Erythroblast (primary cell): ENCODE results near the gene RALBP1.
"Not testable (repeated sequence)": the region's sequence is repeated elsewhere in the genome, so short reads cannot be mapped to it uniquely, and the experiment has no call there.

Experiments used
- DNase-seq, 2 experiments: peaks; one replicate each; lab custom pipeline; 2025; lab: John Stamatoyannopoulos, UW
- GATA1 ChIP-seq: IDR thresholded peaks from 2 replicates; pipeline ENCODE4 v1.6.1; 2011; ENCODE audit warnings: low read depth, mild to moderate bottlenecking, control low read depth, low read length, moderate library complexity
- POLR2A ChIP-seq: IDR thresholded peaks from 2 replicates; pipeline ENCODE4 v1.6.1; 2011; ENCODE audit warnings: mild to moderate bottlenecking, low read length

Gene RALBP1

GRCh38 chr18:9474108-9474982 lies 968 bp upstream of the RALBP1 start:
- TF ChIP-seq GATA1 = no peak
- no peak for TF ChIP-seq POLR2A
- no peak for DNase-seq

GRCh38 chr18:9475643-9476591 lies 604 bp downstream of the RALBP1 start:
- DNase-seq = peak; percentile 77 to 91
- TF ChIP-seq POLR2A (peak; percentile 38), GATA1 (no peak)

DNA sequence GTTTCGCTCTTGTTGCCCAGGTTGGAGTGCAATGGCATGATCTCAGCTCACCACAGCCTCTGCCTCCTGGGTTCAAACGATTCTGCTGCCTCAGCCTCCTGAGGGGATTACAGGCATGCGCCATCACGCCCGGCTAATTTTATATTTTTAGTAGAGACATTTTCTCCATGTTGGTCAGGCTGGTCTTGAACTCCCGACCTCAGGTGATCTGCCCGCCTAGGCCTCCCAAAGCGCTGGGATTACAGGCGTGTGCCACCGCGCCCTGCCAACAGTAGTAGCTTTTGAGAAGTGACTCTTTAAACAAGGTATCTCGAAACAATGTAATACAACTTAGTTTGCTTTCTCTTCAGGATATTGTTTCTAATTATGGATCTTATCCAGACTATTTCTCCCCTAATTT lies 1.6 kb downstream of the RALBP1 start:
- DNase-seq = peak in 1 of 2 experiments; percentile 44

- TF ChIP-seq POLR2A (no peak), GATA1 (no peak)
- DNase-seq = peak; percentile 44 to 78
These were observed 2.2 kb downstream of the RALBP1 start for GRCh38 chr18:9477509-9477908.

DNA sequence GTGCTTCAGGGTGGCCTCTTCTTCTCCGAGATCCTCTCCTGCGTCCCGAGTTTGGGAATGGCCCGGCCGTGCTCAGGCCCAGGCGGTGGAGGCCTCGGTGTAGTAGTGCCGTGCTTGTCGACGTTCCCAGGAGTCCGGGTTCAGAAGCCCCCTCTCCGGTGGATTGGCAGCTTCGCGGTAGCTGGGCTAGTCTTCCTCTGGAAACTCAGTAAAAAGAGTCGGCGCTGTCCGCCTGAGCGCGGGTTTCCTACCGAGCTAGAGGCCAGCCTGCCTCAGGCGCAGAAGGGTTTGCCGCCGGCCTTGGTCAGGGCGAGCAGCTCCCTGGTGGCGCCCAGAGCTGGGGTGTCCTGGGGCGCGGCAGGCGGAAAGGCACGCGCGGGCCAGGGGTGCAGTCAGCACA lies 3.2 kb downstream of the RALBP1 start:
- no peak for DNase-seq

GRCh38 chr18:9482790-9483189 lies 7.5 kb downstream of the RALBP1 start:
- no peak for DNase-seq
- TF ChIP-seq POLR2A = no peak
- TF ChIP-seq GATA1 = no peak

More for the DNA sequence above, 3.2 kb downstream of the RALBP1 start:
- TF ChIP-seq POLR2A = no peak
- no peak for TF ChIP-seq GATA1

DNA sequence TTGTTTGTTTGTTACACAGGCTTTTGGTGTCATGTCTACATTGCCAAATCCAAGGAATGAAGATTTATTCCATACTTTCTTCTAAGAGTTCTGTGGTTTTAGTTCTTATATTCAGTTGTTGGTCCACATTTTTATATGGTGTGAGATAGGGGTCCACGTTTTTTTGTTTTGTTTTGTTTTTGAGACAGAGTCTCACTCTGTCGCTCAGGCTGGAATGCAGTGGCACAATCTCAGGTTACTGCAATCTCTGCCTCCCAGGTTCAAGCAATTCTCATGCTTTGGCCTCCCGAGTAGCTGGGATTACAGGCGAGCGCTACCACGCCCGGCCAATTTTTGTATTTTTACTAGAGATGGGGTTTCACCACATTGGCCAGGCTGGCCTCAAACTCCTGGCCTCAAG lies 8.2 kb downstream of the RALBP1 start:
- no peak for DNase-seq
- TF ChIP-seq POLR2A (no peak), GATA1 (no peak)

GRCh38 chr18:9484856-9485255 lies 9.5 kb downstream of the RALBP1 start:
- not testable (repeated sequence) for DNase-seq

DNA sequence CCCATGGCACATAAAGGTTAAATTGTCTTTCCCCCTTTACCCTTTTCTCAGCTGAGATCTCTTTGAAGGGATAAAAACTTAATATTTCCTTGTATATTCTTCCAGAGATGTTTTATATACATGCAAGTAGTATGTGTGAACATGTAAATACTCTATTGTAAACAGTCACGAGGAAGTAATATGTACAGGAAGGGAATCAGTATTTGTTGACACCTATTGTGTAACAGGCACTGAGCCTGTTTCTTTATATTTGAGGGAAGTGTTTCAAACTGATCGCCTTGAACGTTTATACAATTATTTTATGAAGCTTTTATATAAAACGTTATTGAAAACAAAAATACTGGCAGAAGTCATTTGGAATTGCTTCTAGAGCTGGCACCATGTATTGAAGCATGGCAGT lies 13.2 kb downstream of the RALBP1 start:
- DNase-seq = no peak
- TF ChIP-seq GATA1 = no peak
- TF ChIP-seq POLR2A = no peak

GRCh38 chr18:9494778-9495331 lies 19.5 kb downstream of the RALBP1 start:
- TF ChIP-seq GATA1 = no peak
- no peak for TF ChIP-seq POLR2A
- DNase-seq = no peak

DNA sequence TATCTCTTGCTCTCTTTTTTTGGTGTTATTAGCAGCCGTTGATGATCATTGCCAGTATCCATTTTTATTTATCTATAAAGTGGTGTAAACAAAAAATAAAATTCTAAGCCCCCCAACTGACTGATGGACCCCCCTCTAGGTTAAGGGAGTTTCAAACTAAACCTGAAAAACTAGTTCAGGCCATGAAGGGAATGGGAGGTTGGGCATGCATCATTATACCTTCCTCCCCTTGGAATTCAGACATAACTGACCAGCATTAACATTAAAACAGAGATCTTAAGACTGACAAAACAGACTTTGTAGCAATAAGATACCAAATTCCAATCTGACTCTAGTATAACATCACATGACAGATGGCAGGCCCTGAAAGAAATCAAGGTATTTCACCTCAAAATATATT lies 20.2 kb downstream of the RALBP1 start:
- TF ChIP-seq POLR2A = no peak
- TF ChIP-seq GATA1 = no peak
- DNase-seq = no peak

DNA sequence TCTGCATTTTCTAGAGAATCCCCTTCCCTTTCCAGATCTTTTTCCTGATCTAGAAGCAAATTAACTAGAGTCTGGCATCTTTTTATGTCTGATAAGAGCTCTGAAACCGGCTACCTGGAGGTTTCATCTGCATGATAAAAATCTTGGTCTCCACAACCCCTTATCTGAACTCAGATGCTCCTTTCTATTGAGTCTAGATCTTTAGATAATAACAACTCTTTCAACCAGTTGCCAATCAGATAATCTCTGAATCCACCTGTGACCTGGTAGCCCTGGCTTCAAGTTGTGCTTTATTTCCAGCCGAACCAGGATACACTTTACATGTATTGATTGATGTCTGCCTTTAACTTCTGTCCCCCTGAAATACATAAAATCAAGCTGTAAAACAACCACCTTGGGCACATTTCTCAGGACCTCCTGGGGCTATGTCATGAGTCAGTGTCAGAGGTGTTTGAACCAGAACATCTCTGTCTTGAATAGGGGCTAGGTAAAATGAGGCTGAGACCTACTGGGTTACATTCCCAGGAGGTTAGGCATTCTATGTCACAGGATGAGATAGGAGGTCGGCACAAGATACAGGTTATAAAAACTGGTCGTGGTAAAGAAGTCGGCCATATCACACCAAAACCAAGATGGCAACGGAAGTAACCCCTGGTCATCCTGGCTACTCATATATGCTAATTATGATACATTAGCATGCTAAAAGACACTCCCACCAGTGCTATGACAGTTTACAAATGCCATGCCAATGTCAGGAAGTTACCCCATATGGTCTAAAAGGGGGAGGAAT lies 20.8 kb downstream of the RALBP1 start:
- TF ChIP-seq GATA1 = no peak
- TF ChIP-seq POLR2A = no peak
- no peak for DNase-seq

- TF ChIP-seq POLR2A (no peak), GATA1 (no peak)
- peak in 1 of 2 experiments; percentile 40 for DNase-seq
These were observed 30.9 kb downstream of the RALBP1 start for GRCh38 chr18:9506046-9506792.
